LNCAP (cell line): Measurements from ENCODE around the gene CYGB.

Experiments
- TF ChIP-seq, protein P1 (sequence below): fragments of 450-650 bp; IDR thresholded peaks from 2 replicates; pipeline ENCODE4 v1.5.1; 2017; ENCODE audit warnings: mild to moderate bottlenecking

The CYGB gene

DNA sequence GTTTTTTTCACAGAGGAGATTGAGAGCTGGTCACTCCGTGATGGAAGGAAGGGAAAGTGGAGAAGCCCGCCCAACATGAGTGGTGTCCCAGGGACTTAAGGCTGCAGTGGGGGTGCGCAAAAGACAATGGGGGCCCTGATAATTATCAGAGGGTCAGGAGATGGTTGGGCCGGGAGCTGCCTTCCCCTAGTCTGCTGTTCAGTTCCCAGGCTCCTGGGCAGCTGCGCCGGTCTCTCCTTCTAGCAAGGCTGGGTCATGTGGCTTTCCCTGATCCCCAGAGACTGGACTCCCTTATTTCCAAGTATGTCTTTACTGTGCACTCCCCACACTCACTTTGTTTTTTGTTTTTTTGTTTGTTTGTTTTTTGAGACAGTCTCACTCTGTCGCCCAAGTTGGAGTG lies 16.2 kb downstream of the CYGB start:
- TF ChIP-seq, protein P1, sequence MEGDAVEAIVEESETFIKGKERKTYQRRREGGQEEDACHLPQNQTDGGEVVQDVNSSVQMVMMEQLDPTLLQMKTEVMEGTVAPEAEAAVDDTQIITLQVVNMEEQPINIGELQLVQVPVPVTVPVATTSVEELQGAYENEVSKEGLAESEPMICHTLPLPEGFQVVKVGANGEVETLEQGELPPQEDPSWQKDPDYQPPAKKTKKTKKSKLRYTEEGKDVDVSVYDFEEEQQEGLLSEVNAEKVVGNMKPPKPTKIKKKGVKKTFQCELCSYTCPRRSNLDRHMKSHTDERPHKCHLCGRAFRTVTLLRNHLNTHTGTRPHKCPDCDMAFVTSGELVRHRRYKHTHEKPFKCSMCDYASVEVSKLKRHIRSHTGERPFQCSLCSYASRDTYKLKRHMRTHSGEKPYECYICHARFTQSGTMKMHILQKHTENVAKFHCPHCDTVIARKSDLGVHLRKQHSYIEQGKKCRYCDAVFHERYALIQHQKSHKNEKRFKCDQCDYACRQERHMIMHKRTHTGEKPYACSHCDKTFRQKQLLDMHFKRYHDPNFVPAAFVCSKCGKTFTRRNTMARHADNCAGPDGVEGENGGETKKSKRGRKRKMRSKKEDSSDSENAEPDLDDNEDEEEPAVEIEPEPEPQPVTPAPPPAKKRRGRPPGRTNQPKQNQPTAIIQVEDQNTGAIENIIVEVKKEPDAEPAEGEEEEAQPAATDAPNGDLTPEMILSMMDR, result no peak

DNA sequence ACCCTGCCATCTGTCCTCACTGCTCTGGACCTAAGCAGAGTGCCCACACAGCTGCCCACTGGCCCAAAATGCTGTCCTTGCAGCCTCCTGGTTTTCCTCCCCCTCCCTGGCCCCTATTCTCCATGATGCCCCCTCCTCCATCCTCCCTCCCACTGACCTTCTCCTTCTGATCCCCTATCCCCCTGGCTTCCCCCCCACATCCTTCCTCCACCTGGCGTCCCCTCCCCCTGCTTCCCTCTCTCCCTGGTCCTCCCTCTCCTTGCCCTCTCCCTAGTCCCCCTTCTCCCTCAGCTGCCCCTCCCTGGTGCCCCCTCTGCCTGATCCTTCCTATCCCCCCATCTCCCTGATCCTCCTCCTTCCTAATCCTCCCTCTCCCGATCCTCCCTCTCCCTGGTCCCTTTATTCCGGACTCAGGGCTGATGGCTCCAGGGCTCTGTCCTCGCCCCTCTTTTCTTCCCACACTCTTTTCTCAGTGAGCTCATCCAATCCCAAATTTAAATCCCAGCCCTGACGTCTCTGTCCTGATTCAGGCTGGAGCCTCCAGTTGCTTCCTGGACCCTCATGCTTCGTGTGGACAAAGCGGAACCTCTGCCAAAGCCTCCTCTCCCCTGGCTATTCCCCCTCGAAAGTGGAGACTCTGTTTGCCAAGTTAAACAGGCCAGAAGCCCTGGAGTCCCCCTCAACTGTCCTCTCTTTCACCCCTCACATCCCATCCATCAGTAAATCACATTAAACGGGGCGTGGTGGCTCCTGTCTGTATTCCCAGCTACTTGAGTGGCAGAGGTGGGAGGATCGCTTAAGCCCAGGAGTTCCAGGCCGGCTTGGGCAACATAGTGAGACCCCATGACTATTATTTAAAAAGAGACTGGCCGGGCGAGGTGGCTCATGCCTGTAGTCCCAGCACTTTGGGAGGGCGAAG lies 18.2 kb downstream of the CYGB start:
- TF ChIP-seq, protein P1, result no peak

DNA sequence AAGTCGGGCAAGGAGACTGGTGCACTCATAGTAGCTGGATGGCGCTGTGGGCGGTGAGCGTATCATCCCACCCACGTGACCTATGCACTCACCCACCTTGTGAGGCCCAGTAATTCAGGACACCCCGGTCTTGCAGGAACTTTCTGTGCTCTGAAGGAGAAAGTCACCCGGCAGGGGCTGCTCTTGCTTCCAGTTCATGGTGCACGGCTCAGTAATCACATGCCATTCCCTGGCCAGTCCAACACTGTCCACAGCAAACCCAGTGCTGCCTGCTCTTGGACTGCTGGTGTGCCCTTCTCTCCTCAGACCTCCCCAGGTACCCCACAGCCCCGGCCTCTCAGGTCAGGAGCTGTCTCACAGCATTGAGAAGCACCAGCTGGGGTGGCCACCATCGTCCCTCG lies 19.9 kb downstream of the CYGB start:
- TF ChIP-seq, protein P1, result no peak

DNA sequence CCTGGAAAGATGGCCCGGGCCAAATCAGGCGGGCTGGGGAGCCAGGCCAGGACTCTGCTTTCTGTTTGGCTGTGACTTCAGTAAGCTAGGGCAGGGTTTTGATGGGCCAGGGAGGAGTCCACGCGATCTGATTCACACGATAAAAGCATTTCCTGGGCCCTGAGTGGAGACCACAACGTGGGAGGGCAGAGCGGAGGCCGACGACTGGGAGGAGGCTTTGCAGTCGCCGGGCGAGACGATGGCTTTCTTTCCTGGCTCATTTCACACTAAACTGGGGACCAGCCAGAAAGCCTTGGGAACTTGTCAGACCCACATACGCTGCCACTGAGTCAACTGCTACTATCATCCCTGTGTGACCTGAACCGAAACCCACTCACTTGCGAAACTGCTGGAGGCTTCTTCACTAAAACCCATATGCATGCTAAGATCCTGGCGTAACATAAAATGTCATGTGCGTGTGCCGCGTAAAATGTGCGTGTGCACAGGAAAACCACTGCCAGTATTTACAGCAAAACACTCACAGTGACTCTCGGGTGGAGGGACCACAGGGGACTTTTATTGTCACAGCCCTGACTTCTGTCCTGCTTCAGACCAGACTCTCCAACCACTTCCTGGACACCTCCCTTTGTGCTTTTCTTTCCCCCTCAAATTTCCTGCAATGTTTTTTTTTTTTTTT lies 22.1 kb downstream of the CYGB start:
- TF ChIP-seq, protein P1, result no peak

DNA sequence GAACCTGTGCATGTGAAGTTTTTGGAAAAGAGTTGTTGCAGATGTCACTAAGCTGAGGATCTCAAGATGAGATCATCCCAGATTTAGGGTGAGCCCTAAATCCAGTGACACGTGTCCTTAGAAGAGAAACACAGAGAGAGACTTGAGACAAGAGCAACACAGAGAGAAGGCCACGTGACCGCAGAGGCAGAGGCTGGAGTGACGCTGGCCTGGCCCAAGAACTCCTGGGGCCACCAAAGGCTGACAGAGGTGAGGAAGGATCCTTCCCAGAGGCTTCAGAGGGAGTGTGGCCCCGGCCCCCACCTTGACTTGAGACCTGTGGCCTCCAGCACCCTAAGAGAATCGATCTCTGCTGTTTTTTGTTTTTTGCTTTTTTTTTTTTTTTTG lies 24.2 kb downstream of the CYGB start:
- TF ChIP-seq, protein P1, result no peak

DNA sequence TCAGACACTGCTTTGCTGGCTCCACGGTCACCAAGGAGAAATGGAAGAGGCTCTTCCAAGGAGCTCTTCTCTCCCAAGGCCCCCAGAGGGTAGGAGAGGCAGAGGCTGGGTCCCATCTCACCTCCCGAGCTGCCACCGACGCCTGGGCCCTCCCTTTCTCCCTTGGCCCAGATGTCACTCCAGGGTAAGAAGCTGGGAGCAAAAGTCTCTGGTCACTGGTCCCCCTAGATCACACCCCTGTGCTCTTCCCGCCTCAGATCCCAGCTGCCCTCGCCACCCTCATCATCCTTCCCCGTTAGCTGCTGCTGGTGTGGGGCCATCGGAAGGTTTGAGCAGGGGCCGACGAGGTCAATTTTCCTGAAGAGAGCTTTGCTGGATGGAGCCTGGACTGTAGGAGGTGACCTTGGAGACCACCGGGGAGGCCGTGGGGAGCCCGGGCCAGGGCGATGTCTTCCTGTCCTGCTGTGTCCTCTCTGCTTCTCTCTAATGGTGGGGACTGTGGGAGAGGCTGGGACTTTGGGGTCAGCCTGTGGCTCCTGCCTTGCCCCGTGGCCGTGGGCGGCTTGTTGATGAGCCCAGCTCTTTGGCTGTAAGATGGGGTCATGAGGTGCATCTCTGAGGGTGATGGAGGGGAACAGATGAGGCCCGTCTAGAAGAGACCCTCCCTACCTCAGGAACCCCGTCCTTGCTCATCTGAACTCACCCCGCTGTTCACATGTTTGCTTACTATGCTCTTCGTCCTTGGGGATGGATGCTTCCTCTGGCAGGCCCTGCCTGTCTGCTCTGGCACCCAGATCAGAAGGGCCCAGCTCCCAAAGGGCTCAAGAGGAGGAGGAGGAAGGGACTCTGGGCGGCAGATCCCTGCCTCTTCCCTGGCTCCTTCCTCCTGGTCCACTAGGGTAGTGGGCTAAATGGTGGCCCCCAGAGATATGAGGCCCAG lies 24.9 kb downstream of the CYGB start:
- TF ChIP-seq, protein P1, result no peak
